Prostate gland (tissue), 2 donors: ENCODE measurements around the gene DBN1. TPM values are rescaled to one million over a fixed set of nuclear protein-coding genes. Genes with fewer than 3 reads are reported as not detected.

Source experiments
- DNase-seq: peaks from one replicate; pipeline ENCODE4 v3.0.0-alpha.2; 2019; ENCODE audit warnings: low spot score
- H3K27ac ChIP-seq, 2 donors: fragments of 200-600 bp; sonication (generic); 2 replicates each; pipeline ENCODE4 v1.5.1; 2017 to 2019
- H3K27me3 ChIP-seq: fragments of 200-600 bp; sonication (generic); replicated peaks from 2 replicates; pipeline ENCODE4 v1.5.1; 2019; ENCODE audit not compliant: insufficient read depth
- H3K36me3 ChIP-seq, 2 donors: fragments of 200-600 bp; sonication (generic); 1 replicate in 1 of 2; 2 replicates in 1 of 2; pipeline versions ENCODE4 v1.5.1 to v1.8.1; 2017 to 2019
- H3K4me1 ChIP-seq: fragments of 200-600 bp; sonication (generic); replicated peaks from 2 replicates; pipeline ENCODE4 v1.5.1; 2019
- H3K4me3 ChIP-seq, 2 donors: fragments of 200-600 bp; sonication (generic); 2 replicates each; pipeline ENCODE4 v1.5.1; 2017 to 2019
- H3K9me3 ChIP-seq: fragments of 200-600 bp; sonication (generic); 2 replicates; pipeline ENCODE4 v1.5.1; 2017
- CTCF ChIP-seq, 4 experiments: fragments of 200-600 bp in 2 of 4; fragments of 450-650 bp in 2 of 4; sonication (generic) in 2 of 4; IDR thresholded peaks; 1 replicate in 3 of 4; 2 replicates in 1 of 4; pipeline ENCODE4 v1.5.1; 2016 to 2019; ENCODE audit warnings: antibody characterized with exemption in 4 of 4, mild to moderate bottlenecking in 2 of 4, moderate library complexity in 2 of 4
- POLR2A ChIP-seq: fragments of 450-650 bp; IDR thresholded peaks from one replicate; pipeline ENCODE4 v1.6.1; 2016; ENCODE audit warnings: antibody characterized with exemption, mild to moderate bottlenecking
- POLR2AphosphoS5 ChIP-seq: sonication (generic); formaldehyde crosslinking; IDR thresholded peaks from one replicate; pipeline ENCODE4 v1.6.1; 2017; ENCODE audit warnings: antibody characterized with exemption
- WGBS: methylation state at CpG from one replicate; pipeline ENCODE4 v1.1.5; 2018; 5-methylcytosine and 5-hydroxymethylcytosine counted together
- intact Hi-C: fragments of 100-400 bp; cut with DNase I; formaldehyde crosslinking; loops from one replicate; pipeline ENCODE4 v1.14.2; 2022
- total RNA-seq, 2 donors: library from RNA; depleted of rRNA; stranded (reverse); fragments of >200 nt; gene quantifications; one replicate each; pipeline ENCODE4 v1.1.0, GENCODE V29; 2016

The DBN1 gene
- total RNA-seq, 2 donors from 2014 or later: 33.1 to 65.1 TPM

GRCh38 chr5:177467436-177467835 lies 6.0 kb downstream of the DBN1 start:
- 94% methylated on average over 31 of the region's 31 CpGs for WGBS
- intact Hi-C loops: no loop called here
- no peaks in the 10 kb centered on the region for H3K36me3 ChIP-seq

GRCh38 chr5:177466861-177467260 lies 6.6 kb downstream of the DBN1 start:
- no peak for DNase-seq
- H3K27ac ChIP-seq: no peak overlapping the region
- H3K9me3 ChIP-seq: no peaks in the 10 kb centered on the region
- H3K4me1 ChIP-seq: peaks cover 1% of the 10 kb centered on the region
- H3K4me3 ChIP-seq: no peak overlapping the region
- WGBS: 94% methylated on average over 24 of the region's 25 CpGs
- intact Hi-C loops: no loop called here
- TF ChIP-seq POLR2AphosphoS5 (no peak), CTCF (IDR thresholded peaks at IDR 0.05) (no peak), POLR2A (no peak)
- H3K36me3 ChIP-seq: no peaks in the 10 kb centered on the region
- no peaks in the 10 kb centered on the region for H3K27me3 ChIP-seq

More at GRCh38 chr5:177467436-177467835, 6.0 kb downstream of the DBN1 start:
- Histone ChIP-seq H3K27me3 (no peaks in the 10 kb centered on the region), H3K27ac (no peak overlapping the region), H3K4me3 (no peak overlapping the region), H3K9me3 (no peaks in the 10 kb centered on the region), H3K4me1 (peaks cover 7% of the 10 kb centered on the region)
- DNase-seq: no peak
- TF ChIP-seq POLR2A: no peak

- DNase-seq: no peak
- Histone ChIP-seq H3K27ac (no peak overlapping the region), H3K27me3 (no peaks in the 10 kb centered on the region), H3K9me3 (no peaks in the 10 kb centered on the region), H3K36me3 (no peaks in the 10 kb centered on the region), H3K4me1 (no peaks in the 10 kb centered on the region), H3K4me3 (no peak overlapping the region)
- WGBS: 92% methylated on average over 11 of the region's 11 CpGs
- intact Hi-C loops: no loop called here
- TF ChIP-seq CTCF (IDR thresholded peaks at IDR 0.05) (no peak), POLR2AphosphoS5 (no peak), POLR2A (no peak)
Measured at GRCh38 chr5:177465044-177465443, 8.4 kb downstream of the DBN1 start.

GRCh38 chr5:177462021-177462670 lies 11.3 kb downstream of the DBN1 start:
- WGBS: 84% methylated on average over 27 of the region's 27 CpGs
- Histone ChIP-seq H3K4me1 (no peaks in the 10 kb centered on the region), H3K9me3 (no peaks in the 10 kb centered on the region), H3K27ac (no peak overlapping the region), H3K36me3 (no peaks in the 10 kb centered on the region), H3K27me3 (no peaks in the 10 kb centered on the region), H3K4me3 (no peak overlapping the region)
- no peak for DNase-seq
- TF ChIP-seq CTCF (IDR thresholded peaks at IDR 0.05): no peak
- no peak for TF ChIP-seq POLR2AphosphoS5
- TF ChIP-seq POLR2A: no peak
- intact Hi-C loops: no loop called here

- intact Hi-C loops: loop anchor here (5.0 kb wide), 1 partner anchor 143 kb away; no protein-coding TSS in a partner anchor
- 92% methylated on average over 28 of the region's 28 CpGs for WGBS
- TF ChIP-seq POLR2A (no peak), CTCF (IDR thresholded peaks at IDR 0.05) (no peak), POLR2AphosphoS5 (no peak)
- Histone ChIP-seq H3K36me3 (no peaks in the 10 kb centered on the region), H3K4me1 (no peaks in the 10 kb centered on the region), H3K27ac (no peak overlapping the region), H3K9me3 (no peaks in the 10 kb centered on the region), H3K4me3 (no peak overlapping the region), H3K27me3 (no peaks in the 10 kb centered on the region)
- no peak for DNase-seq
Measured at GRCh38 chr5:177459819-177460628, 13.4 kb downstream of the DBN1 start.
